ENCODE measurements around the gene SETBP1.

DNA sequence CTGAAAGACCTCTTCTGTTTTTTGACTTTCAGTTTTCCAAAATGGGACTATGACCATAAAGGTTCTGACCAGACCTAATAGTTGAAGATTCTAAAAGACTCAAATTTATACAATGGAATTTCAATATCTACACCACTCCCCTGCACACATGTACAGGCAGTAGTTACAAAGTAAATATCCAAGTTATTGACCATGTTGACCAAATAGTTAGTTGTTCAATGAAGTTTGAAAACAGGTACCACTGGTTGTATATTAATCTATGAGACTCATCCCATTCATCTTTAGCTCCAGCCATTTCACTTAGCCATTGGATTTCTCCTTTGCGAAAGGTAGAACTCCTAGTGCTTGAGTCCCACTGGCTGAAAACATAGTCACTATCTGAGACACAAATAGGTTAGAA, 277.4 kb downstream of the SETBP1 start:
- TF ChIP-seq, protein P1, sequence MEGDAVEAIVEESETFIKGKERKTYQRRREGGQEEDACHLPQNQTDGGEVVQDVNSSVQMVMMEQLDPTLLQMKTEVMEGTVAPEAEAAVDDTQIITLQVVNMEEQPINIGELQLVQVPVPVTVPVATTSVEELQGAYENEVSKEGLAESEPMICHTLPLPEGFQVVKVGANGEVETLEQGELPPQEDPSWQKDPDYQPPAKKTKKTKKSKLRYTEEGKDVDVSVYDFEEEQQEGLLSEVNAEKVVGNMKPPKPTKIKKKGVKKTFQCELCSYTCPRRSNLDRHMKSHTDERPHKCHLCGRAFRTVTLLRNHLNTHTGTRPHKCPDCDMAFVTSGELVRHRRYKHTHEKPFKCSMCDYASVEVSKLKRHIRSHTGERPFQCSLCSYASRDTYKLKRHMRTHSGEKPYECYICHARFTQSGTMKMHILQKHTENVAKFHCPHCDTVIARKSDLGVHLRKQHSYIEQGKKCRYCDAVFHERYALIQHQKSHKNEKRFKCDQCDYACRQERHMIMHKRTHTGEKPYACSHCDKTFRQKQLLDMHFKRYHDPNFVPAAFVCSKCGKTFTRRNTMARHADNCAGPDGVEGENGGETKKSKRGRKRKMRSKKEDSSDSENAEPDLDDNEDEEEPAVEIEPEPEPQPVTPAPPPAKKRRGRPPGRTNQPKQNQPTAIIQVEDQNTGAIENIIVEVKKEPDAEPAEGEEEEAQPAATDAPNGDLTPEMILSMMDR (conservative IDR thresholded peaks at IDR 0.05; ENCODE audit: low read depth, low read length) = no peak
- no peak for TF ChIP-seq EZH2 (IDR thresholded peaks at IDR 0.05; ENCODE audit: borderline replicate concordance, low read depth, low read length, poor library complexity, severe bottlenecking)
